Esophagus muscularis mucosa (tissue), 4 donors: Measurements from ENCODE around the gene SLC6A8.

Experiments
- EP300 ChIP-seq: sonication (generic); formaldehyde crosslinking; IDR thresholded peaks from one replicate; pipeline ENCODE4 v1.6.1; 2017; ENCODE audit warnings: antibody characterized with exemption
- POLR2A ChIP-seq: fragments of 450-650 bp; IDR thresholded peaks from one replicate; pipeline ENCODE4 v1.6.1; 2017; ENCODE audit warnings: antibody characterized with exemption, moderate library complexity, mild to moderate bottlenecking, low read depth
- POLR2AphosphoS5 ChIP-seq, 2 donors: sonication (generic); formaldehyde crosslinking; IDR thresholded peaks; one replicate each; pipeline ENCODE4 v1.6.1; 2017; ENCODE audit warnings: antibody characterized with exemption in 2 of 2
- TF ChIP-seq, protein P1 (sequence below), 3 experiments: fragments of 200-600 bp in 2 of 3; fragments of 450-650 bp in 1 of 3; sonication (generic) in 2 of 3; IDR thresholded peaks; one replicate each; pipeline ENCODE4 v1.5.1; 2017 to 2019; ENCODE audit warnings: antibody characterized with exemption in 3 of 3, mild to moderate bottlenecking in 2 of 3, moderate library complexity in 1 of 3

DNA sequence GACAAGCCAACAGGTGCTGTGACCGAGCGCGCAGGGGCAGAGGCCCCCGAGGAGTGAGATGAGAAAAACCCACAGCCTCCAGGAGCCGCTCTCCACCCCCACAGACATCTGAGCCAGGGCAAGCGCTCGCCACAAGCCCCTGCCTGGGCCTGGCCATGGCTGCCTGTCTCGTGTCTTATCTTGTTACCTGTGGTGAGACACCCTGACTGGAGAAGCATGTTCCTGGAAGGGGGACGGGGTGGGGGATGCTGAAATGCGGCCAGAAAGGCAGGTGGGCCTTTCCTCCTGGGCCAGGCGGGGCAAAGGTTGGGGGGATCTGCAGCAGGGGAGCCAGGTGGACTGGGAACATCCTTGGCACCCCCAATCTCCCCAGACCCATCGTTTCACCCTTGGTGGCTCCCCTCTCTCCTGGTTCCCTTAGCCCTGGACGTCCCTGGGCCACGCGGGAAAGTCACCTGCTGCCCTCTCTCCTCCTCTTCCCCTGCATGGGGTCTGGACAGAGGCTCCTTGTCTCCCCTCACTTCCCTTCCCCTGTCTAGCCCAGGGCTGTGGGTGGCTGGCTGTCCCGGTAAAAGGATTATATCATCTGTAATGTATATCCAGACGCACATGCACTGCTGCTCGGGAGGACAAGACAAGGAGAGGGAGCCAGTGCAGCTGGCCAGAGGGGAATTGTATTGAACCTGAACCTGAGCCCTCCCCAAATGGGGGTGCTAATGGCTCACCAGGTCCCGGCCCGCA is 49.1 kb upstream of the SLC6A8 start:
- TF ChIP-seq, protein P1, sequence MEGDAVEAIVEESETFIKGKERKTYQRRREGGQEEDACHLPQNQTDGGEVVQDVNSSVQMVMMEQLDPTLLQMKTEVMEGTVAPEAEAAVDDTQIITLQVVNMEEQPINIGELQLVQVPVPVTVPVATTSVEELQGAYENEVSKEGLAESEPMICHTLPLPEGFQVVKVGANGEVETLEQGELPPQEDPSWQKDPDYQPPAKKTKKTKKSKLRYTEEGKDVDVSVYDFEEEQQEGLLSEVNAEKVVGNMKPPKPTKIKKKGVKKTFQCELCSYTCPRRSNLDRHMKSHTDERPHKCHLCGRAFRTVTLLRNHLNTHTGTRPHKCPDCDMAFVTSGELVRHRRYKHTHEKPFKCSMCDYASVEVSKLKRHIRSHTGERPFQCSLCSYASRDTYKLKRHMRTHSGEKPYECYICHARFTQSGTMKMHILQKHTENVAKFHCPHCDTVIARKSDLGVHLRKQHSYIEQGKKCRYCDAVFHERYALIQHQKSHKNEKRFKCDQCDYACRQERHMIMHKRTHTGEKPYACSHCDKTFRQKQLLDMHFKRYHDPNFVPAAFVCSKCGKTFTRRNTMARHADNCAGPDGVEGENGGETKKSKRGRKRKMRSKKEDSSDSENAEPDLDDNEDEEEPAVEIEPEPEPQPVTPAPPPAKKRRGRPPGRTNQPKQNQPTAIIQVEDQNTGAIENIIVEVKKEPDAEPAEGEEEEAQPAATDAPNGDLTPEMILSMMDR (IDR thresholded peaks at IDR 0.05) = no peak
- TF ChIP-seq POLR2A = no peak
- no peak for TF ChIP-seq POLR2AphosphoS5 (IDR thresholded peaks at IDR 0.05)
- no peak for TF ChIP-seq EP300
